Omental fat pad (tissue), 4 donors: Measurements from ENCODE around the gene GALR2. TPM values are rescaled to one million over a fixed set of nuclear protein-coding genes. Genes with fewer than 3 reads are reported as not detected.

Experiments
- ATAC-seq: fragments of 150-250 bp; one replicate; pipeline ENCODE4 v1.9.1; 2016; ENCODE audit warnings: mild to moderate bottlenecking, moderate library complexity; ENCODE audit not compliant: low FRiP score
- DNase-seq: peaks from one replicate; pipeline ENCODE4 v3.0.0-alpha.2; 2019; ENCODE audit warnings: low spot score
- total RNA-seq, 4 donors: library from RNA; depleted of rRNA; stranded (reverse); fragments of >200 nt; gene quantifications; one replicate each; pipeline ENCODE4 v1.1.0, GENCODE V29; 2016
- TF ChIP-seq, protein P1 (sequence below), 3 donors: fragments of 450-650 bp; IDR thresholded peaks; one replicate each; pipeline ENCODE4 v1.5.1; 2016 to 2017; ENCODE audit warnings: antibody characterized with exemption in 3 of 3, mild to moderate bottlenecking in 3 of 3, moderate library complexity in 2 of 3

The GALR2 gene
- total RNA-seq, result under 1 TPM in 1 of 4 donors, not detected in 3; 0.50 TPM

DNA sequence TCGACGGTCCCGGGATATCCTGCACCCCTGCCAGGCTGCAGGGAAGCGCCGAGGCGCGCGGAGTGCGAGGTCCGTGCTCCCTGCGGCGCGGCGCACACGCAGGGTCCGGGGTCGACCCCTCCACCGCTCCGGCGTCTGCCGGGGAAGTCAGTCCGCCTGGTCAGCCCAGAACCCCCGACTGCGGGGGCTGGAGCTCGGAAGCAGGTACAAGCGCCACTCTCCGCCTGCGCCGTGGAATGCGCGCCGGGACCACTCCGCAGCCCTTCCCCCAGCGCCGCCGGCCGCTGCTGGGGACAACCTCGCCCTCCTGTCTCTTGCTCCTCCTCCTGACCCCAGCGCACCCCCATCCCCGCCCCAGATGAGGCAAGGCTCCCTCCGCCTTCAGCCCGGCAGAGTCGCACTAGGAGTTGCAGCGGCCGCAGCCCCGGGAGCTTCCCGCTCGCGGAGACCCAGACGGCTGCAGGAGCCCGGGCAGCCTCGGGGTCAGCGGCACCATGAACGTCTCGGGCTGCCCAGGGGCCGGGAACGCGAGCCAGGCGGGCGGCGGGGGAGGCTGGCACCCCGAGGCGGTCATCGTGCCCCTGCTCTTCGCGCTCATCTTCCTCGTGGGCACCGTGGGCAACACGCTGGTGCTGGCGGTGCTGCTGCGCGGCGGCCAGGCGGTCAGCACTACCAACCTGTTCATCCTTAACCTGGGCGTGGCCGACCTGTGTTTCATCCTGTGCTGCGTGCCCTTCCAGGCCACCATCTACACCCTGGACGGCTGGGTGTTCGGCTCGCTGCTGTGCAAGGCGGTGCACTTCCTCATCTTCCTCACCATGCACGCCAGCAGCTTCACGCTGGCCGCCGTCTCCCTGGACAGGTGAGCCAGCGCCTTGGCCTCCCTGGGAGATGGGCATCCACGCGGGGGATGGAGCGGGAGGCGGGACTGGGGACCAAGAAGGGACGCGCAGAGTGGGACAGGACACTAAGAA, at the start of gene GALR2:
TSS of gene GALR2 (plus strand) at position 392 of the 974 bp plus-strand sequence. CDS start at position 495, 103 bp downstream.
- no peak for DNase-seq
- ATAC-seq, result no peak
- TF ChIP-seq, protein P1, sequence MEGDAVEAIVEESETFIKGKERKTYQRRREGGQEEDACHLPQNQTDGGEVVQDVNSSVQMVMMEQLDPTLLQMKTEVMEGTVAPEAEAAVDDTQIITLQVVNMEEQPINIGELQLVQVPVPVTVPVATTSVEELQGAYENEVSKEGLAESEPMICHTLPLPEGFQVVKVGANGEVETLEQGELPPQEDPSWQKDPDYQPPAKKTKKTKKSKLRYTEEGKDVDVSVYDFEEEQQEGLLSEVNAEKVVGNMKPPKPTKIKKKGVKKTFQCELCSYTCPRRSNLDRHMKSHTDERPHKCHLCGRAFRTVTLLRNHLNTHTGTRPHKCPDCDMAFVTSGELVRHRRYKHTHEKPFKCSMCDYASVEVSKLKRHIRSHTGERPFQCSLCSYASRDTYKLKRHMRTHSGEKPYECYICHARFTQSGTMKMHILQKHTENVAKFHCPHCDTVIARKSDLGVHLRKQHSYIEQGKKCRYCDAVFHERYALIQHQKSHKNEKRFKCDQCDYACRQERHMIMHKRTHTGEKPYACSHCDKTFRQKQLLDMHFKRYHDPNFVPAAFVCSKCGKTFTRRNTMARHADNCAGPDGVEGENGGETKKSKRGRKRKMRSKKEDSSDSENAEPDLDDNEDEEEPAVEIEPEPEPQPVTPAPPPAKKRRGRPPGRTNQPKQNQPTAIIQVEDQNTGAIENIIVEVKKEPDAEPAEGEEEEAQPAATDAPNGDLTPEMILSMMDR (IDR thresholded peaks at IDR 0.05), result no peak

DNA sequence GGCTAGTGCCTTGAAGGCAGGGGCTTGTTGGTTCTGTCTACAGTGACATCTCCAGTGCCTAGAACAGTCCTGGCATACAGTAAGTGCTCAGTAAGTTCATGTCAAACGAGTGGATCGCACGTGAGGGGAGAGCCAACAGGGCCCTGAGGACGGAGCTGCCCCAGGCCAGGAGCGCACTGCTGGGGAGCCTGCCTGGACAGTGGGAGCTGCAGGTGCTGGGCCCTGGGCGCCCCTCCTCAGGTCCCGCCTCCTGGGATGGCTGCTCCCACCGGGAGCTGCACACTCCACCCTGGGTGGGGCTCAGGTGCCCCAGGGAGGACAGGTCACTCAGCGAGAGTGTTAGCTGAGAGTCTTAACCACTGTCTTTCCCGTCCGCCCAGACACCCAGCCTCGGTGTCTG, 49.3 kb upstream of the GALR2 start:
- TF ChIP-seq, protein P1 (IDR thresholded peaks at IDR 0.05), result no peak
- ATAC-seq (no peak), DNase-seq (no peak)

DNA sequence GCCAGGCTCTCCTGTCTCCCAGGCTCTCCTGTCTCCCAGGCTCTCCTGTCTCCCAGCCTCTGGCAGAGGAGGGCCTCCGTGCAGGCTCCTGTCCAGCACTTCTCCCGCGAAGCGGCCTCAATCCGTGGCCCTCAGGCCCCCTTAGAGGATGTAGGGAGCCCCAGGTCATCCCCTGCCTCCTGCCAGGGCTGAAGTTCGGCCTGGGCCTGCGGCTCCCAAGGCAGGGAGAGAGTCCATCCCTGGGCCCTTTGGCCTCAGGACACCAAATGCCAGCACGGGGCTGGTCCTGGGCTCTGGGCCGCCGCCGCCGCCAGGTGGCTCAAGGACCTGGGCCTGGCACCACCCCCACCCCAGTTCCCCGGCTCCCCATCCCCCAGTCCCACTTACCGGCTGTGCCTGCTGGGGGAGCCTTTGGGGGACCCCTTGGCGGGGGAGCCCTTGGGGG, 47.8 kb upstream of the GALR2 start:
- DNase-seq (no peak), ATAC-seq (peak; percentile 26)
- TF ChIP-seq, protein P1 (IDR thresholded peaks at IDR 0.05), result no peak

- TF ChIP-seq, protein P1 (IDR thresholded peaks at IDR 0.05), result no peak
Observed at GRCh38 chr17:76027159-76027839, 47.3 kb upstream of the GALR2 start, which contains the start of gene EVPL. Gene EVPL (minus strand): TSS chr17:76027306. CDS start chr17:76027198, 108 bp downstream.

DNA sequence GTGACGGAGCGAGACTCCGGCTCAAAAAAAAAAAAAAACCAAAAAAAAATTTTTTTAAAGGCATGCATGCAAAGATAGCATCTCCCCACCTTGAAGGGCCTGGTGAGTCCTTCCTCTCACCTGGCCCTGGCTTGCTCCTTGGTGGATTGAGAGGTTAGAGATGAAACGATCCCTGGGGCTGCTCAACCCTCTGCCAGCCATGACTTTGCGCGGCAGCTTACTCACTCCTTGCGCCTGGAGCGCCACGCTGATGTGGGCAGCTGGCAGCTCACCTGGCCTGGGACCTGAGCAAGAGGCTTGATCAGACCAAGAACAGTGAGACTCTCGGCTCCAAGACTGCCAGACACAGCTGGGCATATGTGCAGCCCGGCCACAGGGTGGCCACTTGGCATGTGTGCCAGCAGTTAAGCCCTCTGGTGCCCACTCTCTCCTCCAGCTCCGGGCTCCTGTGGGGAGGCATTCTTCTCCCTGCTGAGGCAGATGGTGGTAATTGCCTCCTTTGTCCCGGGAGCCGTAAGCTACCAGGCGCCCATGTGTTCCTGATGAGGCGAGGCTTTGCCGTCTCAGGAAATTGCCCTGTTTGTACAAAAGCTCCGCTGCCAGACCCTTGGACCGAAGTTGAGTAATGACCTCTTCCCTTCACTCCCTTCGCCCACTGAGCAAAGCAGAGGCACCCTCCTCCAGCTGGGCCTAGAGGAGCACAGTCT, 42.4 kb upstream of the GALR2 start:
- DNase-seq (no peak), ATAC-seq (no peak)
- TF ChIP-seq, protein P1 (IDR thresholded peaks at IDR 0.05), result no peak

More at GRCh38 chr17:76027159-76027839, 47.3 kb upstream of the GALR2 start, which contains the start of gene EVPL:
- peak; percentile 78 for ATAC-seq
- no peak for DNase-seq

GRCh38 chr17:76032780-76033108, 41.8 kb upstream of the GALR2 start:
- DNase-seq, result no peak
- no peak for ATAC-seq
- TF ChIP-seq, protein P1 (IDR thresholded peaks at IDR 0.05), result no peak
